Measurements from ENCODE around the gene ANKZF1. TPM values are rescaled to one million over a fixed set of nuclear protein-coding genes. Genes with fewer than 3 reads are reported as not detected.

The ANKZF1 gene
- total and polyA plus RNA-seq, 3 donors from 2014 or later, result 27.9 to 56.4 (median 50.9) TPM

- Histone ChIP-seq H3K27me3 (no peaks in the 10 kb centered on the region), H3K4me1 (peaks cover 33% of the 10 kb centered on the region), H3K36me3 (ENCODE audit: low read depth, missing control alignments) (no peaks in the 10 kb centered on the region), H3K4me3 (no peak overlapping the region), H3K27ac (no peak overlapping the region), H3K9me3 (no peaks in the 10 kb centered on the region)
- DNase-seq, result no peak
- intact Hi-C loops (cut with DNase I; ENCODE audit: low total_unique reads), result no loop called here
- TF ChIP-seq POLR2A (IDR thresholded peaks at IDR 0.05) (no peak), CTCF (IDR thresholded peaks at IDR 0.05) (no peak)
- 89 to 94% methylated on average over 5 of the region's 5 CpGs for WGBS, 2 donors
Measured at GRCh38 chr2:219282375-219282774, 52.8 kb downstream of the ANKZF1 start.

GRCh38 chr2:219282943-219283581 lies 53.5 kb downstream of the ANKZF1 start:
- Histone ChIP-seq H3K27me3 (no peaks in the 10 kb centered on the region), H3K4me1 (peaks cover 26% of the 10 kb centered on the region), H3K4me3 (no peak overlapping the region), H3K36me3 (ENCODE audit: low read depth, missing control alignments) (no peaks in the 10 kb centered on the region), H3K9me3 (no peaks in the 10 kb centered on the region), H3K27ac (no peak overlapping the region)
- WGBS, 2 donors, result 83 to 89% methylated on average over 13 to 17 of the region's 17 CpGs
- no peak for TF ChIP-seq POLR2A (IDR thresholded peaks at IDR 0.05)
- TF ChIP-seq CTCF (IDR thresholded peaks at IDR 0.05), result no peak
- DNase-seq, result no peak
- intact Hi-C loops (cut with DNase I; ENCODE audit: low total_unique reads), result no loop called here

- TF ChIP-seq POLR2A (IDR thresholded peaks at IDR 0.05) (no peak), CTCF (IDR thresholded peaks at IDR 0.05) (no peak)
- H3K27me3 ChIP-seq, result no peaks in the 10 kb centered on the region
- intact Hi-C loops (cut with DNase I; ENCODE audit: low total_unique reads), result no loop called here
- 88 to 90% methylated on average over 11 to 16 of the region's 16 CpGs for WGBS, 2 donors
- H3K4me3 ChIP-seq, result no peak overlapping the region
- DNase-seq, result no peak
- H3K27ac ChIP-seq, result no peak overlapping the region
- no peaks in the 10 kb centered on the region for H3K36me3 ChIP-seq (ENCODE audit: low read depth, missing control alignments)
- peaks cover 26% of the 10 kb centered on the region for H3K4me1 ChIP-seq
- no peaks in the 10 kb centered on the region for H3K9me3 ChIP-seq
Measured at GRCh38 chr2:219284501-219285372, 55.1 kb downstream of the ANKZF1 start.

GRCh38 chr2:219285373-219285735 lies 55.7 kb downstream of the ANKZF1 start:
- intact Hi-C loops (cut with DNase I; ENCODE audit: low total_unique reads), result no loop called here
- H3K27ac ChIP-seq, result peak overlapping the region in 1 of 2 donors; percentile 5

More at GRCh38 chr2:219285373-219285735, 55.7 kb downstream of the ANKZF1 start:
- no peak overlapping the region for H3K4me3 ChIP-seq
- TF ChIP-seq CTCF (IDR thresholded peaks at IDR 0.05) (no peak), POLR2A (IDR thresholded peaks at IDR 0.05) (no peak)
- no peaks in the 10 kb centered on the region for H3K9me3 ChIP-seq
- DNase-seq, result no peak
- H3K4me1 ChIP-seq, result peaks cover 25% of the 10 kb centered on the region
- 85 to 95% methylated on average over 10 to 12 of the region's 12 CpGs for WGBS, 2 donors
- no peaks in the 10 kb centered on the region for H3K36me3 ChIP-seq (ENCODE audit: low read depth, missing control alignments)
- no peaks in the 10 kb centered on the region for H3K27me3 ChIP-seq
